ENCODE measurements around the gene ACTG2. TPM values are rescaled to one million over a fixed set of nuclear protein-coding genes. Genes with fewer than 3 reads are reported as not detected.

The ACTG2 gene
- total RNA-seq, 1 donor: 59.6 TPM

DNA sequence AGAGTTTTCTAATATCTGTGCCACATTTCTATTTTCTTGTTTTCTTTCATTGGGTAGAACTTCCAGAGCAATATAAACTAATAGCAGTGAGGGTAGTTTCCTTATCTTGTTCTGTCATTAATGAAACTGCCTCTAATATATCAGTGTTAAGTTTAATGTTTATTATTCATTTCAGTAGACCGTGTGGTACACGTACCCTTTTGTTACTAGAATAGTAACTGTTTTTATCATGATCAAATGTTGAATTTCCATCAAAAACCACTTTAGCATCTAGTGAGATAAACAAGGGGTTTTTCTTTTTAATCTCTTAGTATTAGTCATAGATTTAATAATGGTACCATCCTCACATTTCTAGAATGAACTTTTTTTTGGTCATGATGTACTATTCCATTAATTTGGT is 49.9 kb downstream of the ACTG2 start:
- TF ChIP-seq, protein P1, sequence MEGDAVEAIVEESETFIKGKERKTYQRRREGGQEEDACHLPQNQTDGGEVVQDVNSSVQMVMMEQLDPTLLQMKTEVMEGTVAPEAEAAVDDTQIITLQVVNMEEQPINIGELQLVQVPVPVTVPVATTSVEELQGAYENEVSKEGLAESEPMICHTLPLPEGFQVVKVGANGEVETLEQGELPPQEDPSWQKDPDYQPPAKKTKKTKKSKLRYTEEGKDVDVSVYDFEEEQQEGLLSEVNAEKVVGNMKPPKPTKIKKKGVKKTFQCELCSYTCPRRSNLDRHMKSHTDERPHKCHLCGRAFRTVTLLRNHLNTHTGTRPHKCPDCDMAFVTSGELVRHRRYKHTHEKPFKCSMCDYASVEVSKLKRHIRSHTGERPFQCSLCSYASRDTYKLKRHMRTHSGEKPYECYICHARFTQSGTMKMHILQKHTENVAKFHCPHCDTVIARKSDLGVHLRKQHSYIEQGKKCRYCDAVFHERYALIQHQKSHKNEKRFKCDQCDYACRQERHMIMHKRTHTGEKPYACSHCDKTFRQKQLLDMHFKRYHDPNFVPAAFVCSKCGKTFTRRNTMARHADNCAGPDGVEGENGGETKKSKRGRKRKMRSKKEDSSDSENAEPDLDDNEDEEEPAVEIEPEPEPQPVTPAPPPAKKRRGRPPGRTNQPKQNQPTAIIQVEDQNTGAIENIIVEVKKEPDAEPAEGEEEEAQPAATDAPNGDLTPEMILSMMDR (IDR thresholded peaks at IDR 0.05; ENCODE audit: insufficient read depth, low read depth, low read length): no peak
- DNase-seq (ENCODE audit: low read depth): no peak
- no peak overlapping the region for H3K4me3 ChIP-seq (ENCODE audit: low read depth, low read length)

DNA sequence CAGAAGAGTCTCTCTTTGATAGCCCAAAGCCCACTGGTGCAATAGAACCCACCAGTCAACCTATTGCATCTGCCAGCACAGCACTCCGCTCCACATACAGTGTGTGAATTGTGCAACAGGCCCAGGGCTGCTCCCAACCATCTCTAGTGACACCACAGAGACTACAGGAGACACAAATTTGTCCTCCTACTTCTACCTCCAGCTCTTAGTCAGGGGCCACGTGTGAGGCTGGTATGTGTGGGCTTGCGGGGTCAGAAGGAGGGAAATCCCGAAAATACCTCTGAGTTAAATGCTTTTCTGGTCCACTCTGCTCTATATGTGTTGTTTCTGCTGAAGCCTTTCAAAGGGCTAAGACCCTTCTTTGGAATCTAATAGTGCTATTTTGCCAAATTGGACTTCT is 51.9 kb downstream of the ACTG2 start:
- DNase-seq (ENCODE audit: low read depth): no peak
- TF ChIP-seq, protein P1 (IDR thresholded peaks at IDR 0.05; ENCODE audit: insufficient read depth, low read depth, low read length): no peak
- H3K4me3 ChIP-seq (ENCODE audit: low read depth, low read length): no peak overlapping the region

DNA sequence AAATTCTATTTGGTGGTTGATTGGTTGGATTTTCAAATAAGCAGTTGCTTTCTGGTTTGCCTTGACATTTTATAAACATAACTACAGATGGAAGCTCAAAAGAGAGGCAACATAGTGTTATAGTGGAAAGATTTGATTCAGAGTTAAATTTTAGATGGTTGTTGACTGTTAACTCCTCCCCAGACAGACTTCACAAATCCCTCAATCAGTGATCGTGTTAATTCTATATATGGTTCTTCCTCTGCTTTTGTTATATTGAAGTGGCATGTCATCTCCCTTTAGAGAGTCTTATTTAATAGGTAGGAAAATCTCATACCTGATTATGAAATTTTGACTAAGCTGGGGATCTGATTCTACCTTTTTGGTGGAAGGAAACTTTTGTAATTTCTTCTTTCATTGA is 53.4 kb downstream of the ACTG2 start:
- TF ChIP-seq, protein P1 (IDR thresholded peaks at IDR 0.05; ENCODE audit: insufficient read depth, low read depth, low read length): no peak
- DNase-seq (ENCODE audit: low read depth): no peak
- no peak overlapping the region for H3K4me3 ChIP-seq (ENCODE audit: low read depth, low read length)

DNA sequence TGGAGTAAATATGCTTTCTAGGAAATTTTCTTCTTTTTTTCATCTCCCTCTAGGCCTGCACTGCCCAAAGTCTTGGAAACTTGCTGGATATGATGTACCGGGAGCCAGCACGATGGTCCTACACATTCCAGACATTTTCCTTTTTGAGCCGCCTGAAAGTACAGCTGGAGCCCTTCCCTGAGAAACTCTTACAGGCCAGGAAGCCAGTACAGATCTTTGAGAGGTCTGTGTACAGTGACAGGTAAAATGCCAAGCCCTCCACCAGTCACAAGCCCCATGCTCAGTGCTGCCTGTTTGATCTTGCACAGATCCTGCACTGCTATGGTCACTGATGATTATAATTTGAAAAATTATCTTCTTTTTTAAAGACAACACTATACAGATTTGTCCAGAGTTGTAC is 53.9 kb downstream of the ACTG2 start:
- TF ChIP-seq, protein P1 (IDR thresholded peaks at IDR 0.05; ENCODE audit: insufficient read depth, low read depth, low read length): no peak
- DNase-seq (ENCODE audit: low read depth): no peak
- no peak overlapping the region for H3K4me3 ChIP-seq (ENCODE audit: low read depth, low read length)

DNA sequence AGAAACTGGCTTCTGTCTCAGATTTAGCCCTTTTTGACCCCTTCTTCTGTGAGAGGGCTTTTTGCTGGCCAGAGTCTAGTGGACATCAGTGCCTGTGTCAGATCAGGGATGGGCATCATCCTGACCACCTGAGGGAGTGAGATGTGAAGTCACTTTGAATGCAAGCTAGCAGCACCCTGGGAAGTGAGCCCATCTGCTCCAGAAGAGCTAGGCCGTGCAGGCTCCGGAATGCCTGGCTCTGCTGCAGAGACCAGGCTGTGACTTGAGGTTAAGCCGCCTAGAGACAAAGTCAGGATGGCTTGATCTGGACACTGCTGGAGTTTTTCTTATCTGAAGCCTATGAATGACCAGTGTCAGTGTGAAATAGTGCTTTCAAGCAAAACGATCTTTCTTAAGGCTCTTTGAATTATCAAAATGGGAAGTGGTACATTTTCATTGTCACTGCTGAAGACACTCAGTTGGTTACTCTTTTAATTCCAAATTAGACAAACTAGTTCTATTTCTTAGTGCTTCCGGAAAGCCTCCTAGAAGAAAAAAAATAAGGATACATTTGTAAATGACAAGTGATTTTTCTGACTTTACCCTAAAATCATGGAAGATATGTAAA is 54.7 kb downstream of the ACTG2 start:
- no peak for DNase-seq (ENCODE audit: low read depth)
- no peak overlapping the region for H3K4me3 ChIP-seq (ENCODE audit: low read depth, low read length)
- TF ChIP-seq, protein P1 (IDR thresholded peaks at IDR 0.05; ENCODE audit: insufficient read depth, low read depth, low read length): no peak

DNA sequence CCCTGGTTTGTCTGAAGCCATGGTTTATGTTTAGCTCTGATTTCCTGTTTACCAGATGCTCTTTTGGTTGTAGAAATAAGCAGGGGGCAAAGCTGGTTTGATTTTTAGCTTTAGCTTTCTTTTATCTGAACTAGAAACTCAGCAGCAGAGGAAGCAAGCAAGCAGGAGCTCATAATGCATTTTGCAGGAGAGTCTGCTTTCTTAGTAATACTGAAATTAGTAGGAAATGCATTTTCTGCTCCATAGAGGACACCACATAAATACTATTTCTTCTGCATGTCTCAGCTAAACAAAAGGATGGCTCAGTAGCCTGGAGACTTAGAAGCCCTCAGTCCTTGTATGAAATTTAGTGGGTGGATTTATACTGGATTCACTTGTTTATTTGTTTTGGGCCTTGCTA is 57.0 kb downstream of the ACTG2 start:
- DNase-seq (ENCODE audit: low read depth): no peak
- TF ChIP-seq, protein P1 (IDR thresholded peaks at IDR 0.05; ENCODE audit: insufficient read depth, low read depth, low read length): no peak
- H3K4me3 ChIP-seq (ENCODE audit: low read depth, low read length): no peak overlapping the region

Measured in fibroblast of villous mesenchyme (primary cell).